Loucy (cell line): Measurements from ENCODE around the gene LSR.
A peak's percentile ranks its signal among the peaks of the same experiment; 100 is the strongest.

Source experiments
- H2AFZ ChIP-seq: fragments of 200-600 bp; sonication (generic); 2 replicates; pipeline ENCODE4 v1.6.0; 2016; ENCODE audit warnings: antibody characterized with exemption, mild to moderate bottlenecking, low read length, moderate library complexity
- H3F3A ChIP-seq: fragments of 200-600 bp; 2 replicates; pipeline ENCODE4 v1.6.0; 2016; ENCODE audit warnings: antibody characterized with exemption, low read depth, mild to moderate bottlenecking
- H3K27me3 ChIP-seq: fragments of 200-600 bp; sonication (generic); 2 replicates; pipeline ENCODE4 v1.6.1; 2014; ENCODE audit warnings: low read length, mild to moderate bottlenecking; ENCODE audit not compliant: insufficient read depth, poor library complexity, severe bottlenecking
- H3K36me3 ChIP-seq: fragments of 200-600 bp; sonication (generic); 2 replicates; pipeline ENCODE4 v1.6.1; 2016; ENCODE audit warnings: low read length; ENCODE audit not compliant: insufficient read depth
- H3K4me1 ChIP-seq: fragments of 200-600 bp; sonication (generic); 2 replicates; pipeline ENCODE4 v1.5.1; 2014; ENCODE audit warnings: low read length, mild to moderate bottlenecking; ENCODE audit not compliant: insufficient read depth, poor library complexity, severe bottlenecking
- H3K4me2 ChIP-seq: fragments of 200-600 bp; sonication (generic); 2 replicates; pipeline ENCODE4 v1.6.0; 2014; ENCODE audit warnings: antibody characterized with exemption, low read length, low read depth, mild to moderate bottlenecking; ENCODE audit not compliant: poor library complexity, severe bottlenecking
- H3K4me3 ChIP-seq: fragments of 200-600 bp; sonication (generic); 2 replicates; pipeline ENCODE4 v1.5.1; 2014; ENCODE audit warnings: low read length, mild to moderate bottlenecking, mixed read lengths; ENCODE audit not compliant: poor library complexity, severe bottlenecking
- H3K79me2 ChIP-seq: fragments of 200-600 bp; sonication (generic); 2 replicates; pipeline ENCODE4 v1.6.1; 2014; ENCODE audit warnings: low read length; ENCODE audit not compliant: insufficient read depth
- H3K9ac ChIP-seq: fragments of 200-600 bp; sonication (generic); 2 replicates; pipeline ENCODE4 v1.6.0; 2014; ENCODE audit warnings: mild to moderate bottlenecking, low read depth, low read length, moderate library complexity; ENCODE audit not compliant: poor library complexity, severe bottlenecking
- H3K9me2 ChIP-seq: fragments of 200-600 bp; sonication (generic); replicated peaks from 2 replicates; pipeline ENCODE4 v1.6.1; 2016; ENCODE audit warnings: low read depth, low read length, mixed read lengths
- H3K9me3 ChIP-seq: fragments of 200-600 bp; sonication (generic); 2 replicates; pipeline ENCODE4 v1.6.1; 2014; ENCODE audit warnings: mild to moderate bottlenecking, antibody characterized with exemption, low read length, low read depth; ENCODE audit not compliant: insufficient read depth
- H4K20me1 ChIP-seq: fragments of 200-600 bp; sonication (generic); 2 replicates; pipeline ENCODE4 v1.6.0; 2014; ENCODE audit warnings: antibody characterized with exemption, low read length, mild to moderate bottlenecking; ENCODE audit not compliant: insufficient read depth, poor library complexity, severe bottlenecking
- CTCF ChIP-seq: fragments of 200-600 bp; sonication (generic); conservative IDR thresholded peaks from 2 replicates; pipeline ENCODE4 v1.5.1; 2014; ENCODE audit warnings: mild to moderate bottlenecking, antibody characterized with exemption, low read length
- EZH2phosphoT487 ChIP-seq: fragments of 200-600 bp; IDR thresholded peaks from 2 replicates; pipeline ENCODE4 v1.6.1; 2018; ENCODE audit warnings: antibody characterized with exemption, mild to moderate bottlenecking, moderate library complexity, borderline replicate concordance

LSR gene

GRCh38 chr19:35206379-35206778 lies 42.4 kb upstream of the LSR start:
- no peaks in the 10 kb centered on the region for H3K27me3 ChIP-seq
- H3F3A ChIP-seq: peaks cover 7% of the 10 kb centered on the region; the same call in 1 of the 2 replicates
- peak overlapping the region; percentile 38 for H3K4me2 ChIP-seq
- TF ChIP-seq EZH2phosphoT487: no peak
- no peak for TF ChIP-seq CTCF
- peaks cover 27% of the 10 kb centered on the region for H3K4me1 ChIP-seq
- no peak overlapping the region for H2AFZ ChIP-seq
- no peaks in the 10 kb centered on the region for H4K20me1 ChIP-seq
- no peaks in the 10 kb centered on the region for H3K36me3 ChIP-seq
- no peaks in the 10 kb centered on the region for H3K79me2 ChIP-seq
- no peaks in the 10 kb centered on the region for H3K9me3 ChIP-seq
- H3K9ac ChIP-seq: no peak overlapping the region
- H3K4me3 ChIP-seq: no peak overlapping the region
- no peaks in the 10 kb centered on the region for H3K9me2 ChIP-seq

GRCh38 chr19:35206855-35207254 lies 41.9 kb upstream of the LSR start:
- Histone ChIP-seq H3K4me2 (peak overlapping the region; percentile 38), H3K79me2 (no peaks in the 10 kb centered on the region), H3K9ac (no peak overlapping the region), H3K9me2 (no peaks in the 10 kb centered on the region), H3K4me1 (peaks cover 32% of the 10 kb centered on the region), H4K20me1 (no peaks in the 10 kb centered on the region), H2AFZ (no peak overlapping the region), H3F3A (peaks cover 7% of the 10 kb centered on the region; the same call in 1 of the 2 replicates), H3K27me3 (no peaks in the 10 kb centered on the region), H3K4me3 (no peak overlapping the region), H3K36me3 (no peaks in the 10 kb centered on the region), H3K9me3 (no peaks in the 10 kb centered on the region)
- no peak for TF ChIP-seq EZH2phosphoT487
- TF ChIP-seq CTCF: no peak

GRCh38 chr19:35207391-35207871 lies 41.4 kb upstream of the LSR start:
- H3K36me3 ChIP-seq: no peaks in the 10 kb centered on the region
- H4K20me1 ChIP-seq: no peaks in the 10 kb centered on the region
- TF ChIP-seq EZH2phosphoT487 (no peak), CTCF (no peak)
- no peaks in the 10 kb centered on the region for H3K27me3 ChIP-seq
- H3K9me2 ChIP-seq: no peaks in the 10 kb centered on the region
- H3F3A ChIP-seq: peaks cover 7% of the 10 kb centered on the region; the same call in 1 of the 2 replicates
- no peaks in the 10 kb centered on the region for H3K79me2 ChIP-seq
- no peak overlapping the region for H3K4me2 ChIP-seq
- no peak overlapping the region for H3K9ac ChIP-seq
- no peak overlapping the region for H3K4me3 ChIP-seq
- no peaks in the 10 kb centered on the region for H3K9me3 ChIP-seq
- H3K4me1 ChIP-seq: peaks cover 37% of the 10 kb centered on the region
- H2AFZ ChIP-seq: no peak overlapping the region
